Trophoblast cell (in vitro differentiated cells and primary cell): ENCODE measurements around the gene HERPUD2.

Experiments
- DNase-seq, 2 donors: peaks; one replicate each; pipeline ENCODE4 v3.0.0-alpha.2; 2016
- H2AFZ ChIP-seq: 2 replicates; pipeline ENCODE4 v1.6.1; 2013; ENCODE audit warnings: low read length, moderate library complexity, mild to moderate bottlenecking; ENCODE audit not compliant: insufficient read depth, poor library complexity
- H2AK5ac ChIP-seq: 2 replicates; pipeline ENCODE4 v1.6.1; 2013; ENCODE audit warnings: mild to moderate bottlenecking, low read length
- H2BK120ac ChIP-seq: 2 replicates; pipeline ENCODE4 v1.6.1; 2013; ENCODE audit warnings: low read length, mild to moderate bottlenecking, moderate library complexity; ENCODE audit not compliant: insufficient read depth, poor library complexity
- H2BK12ac ChIP-seq: 2 replicates; pipeline ENCODE4 v1.6.1; 2013; ENCODE audit warnings: mild to moderate bottlenecking, low read length, moderate library complexity
- H2BK5ac ChIP-seq: 2 replicates; pipeline ENCODE4 v1.6.1; 2013; ENCODE audit warnings: low read length, low read depth, moderate library complexity, mild to moderate bottlenecking; ENCODE audit not compliant: poor library complexity
- H3K14ac ChIP-seq: 2 replicates; pipeline ENCODE4 v1.6.1; 2013; ENCODE audit warnings: mild to moderate bottlenecking, low read length
- H3K18ac ChIP-seq: 2 replicates; pipeline ENCODE4 v1.6.1; 2013; ENCODE audit warnings: mild to moderate bottlenecking, low read length
- H3K23ac ChIP-seq: 2 replicates; pipeline ENCODE4 v1.6.1; 2013; ENCODE audit warnings: low read length
- H3K27ac ChIP-seq: 2 replicates; pipeline ENCODE4 v1.5.1; 2013; ENCODE audit warnings: low read depth, mild to moderate bottlenecking, inconsistent platforms, low read length, moderate library complexity
- H3K27me3 ChIP-seq: 2 replicates; pipeline ENCODE4 v1.6.1; 2013; ENCODE audit warnings: inconsistent platforms, mild to moderate bottlenecking, low read length, moderate library complexity; ENCODE audit not compliant: insufficient read depth
- H3K36me3 ChIP-seq, 2 experiments: 1 replicate in 1 of 2; 2 replicates in 1 of 2; pipeline ENCODE4 v1.6.1; 2013; ENCODE audit warnings: low read length in 2 of 2, mild to moderate bottlenecking in 2 of 2, moderate library complexity in 1 of 2; ENCODE audit not compliant: insufficient read depth in 2 of 2, control insufficient read depth in 1 of 2
- H3K4ac ChIP-seq: 2 replicates; pipeline ENCODE4 v1.6.1; 2013; ENCODE audit warnings: low read depth, mild to moderate bottlenecking, low read length, moderate library complexity
- H3K4me1 ChIP-seq, 2 experiments: 1 replicate in 1 of 2; 2 replicates in 1 of 2; pipeline ENCODE4 v1.6.1; 2013; ENCODE audit warnings: low read length in 2 of 2, mild to moderate bottlenecking in 2 of 2, moderate library complexity in 1 of 2; ENCODE audit not compliant: insufficient read depth in 2 of 2, control insufficient read depth in 1 of 2
- H3K4me2 ChIP-seq: 2 replicates; pipeline ENCODE4 v1.6.1; 2013; ENCODE audit warnings: inconsistent platforms, mild to moderate bottlenecking, low read length, moderate library complexity
- H3K4me3 ChIP-seq: 2 replicates; pipeline ENCODE4 v1.5.1; 2013; ENCODE audit warnings: mild to moderate bottlenecking, low read depth, low read length, inconsistent platforms
- H3K79me1 ChIP-seq: one replicate; pipeline ENCODE4 v1.6.1; 2013; ENCODE audit warnings: low read length
- H3K79me2 ChIP-seq: 2 replicates; pipeline ENCODE4 v1.6.1; 2013; ENCODE audit warnings: low read length, mild to moderate bottlenecking; ENCODE audit not compliant: control insufficient read depth, insufficient read depth, poor library complexity
- H3K9ac ChIP-seq: 2 replicates; pipeline ENCODE4 v1.6.1; 2013; ENCODE audit warnings: mild to moderate bottlenecking, low read length
- H3K9me3 ChIP-seq: 2 replicates; pipeline ENCODE4 v1.6.1; 2013; ENCODE audit warnings: low read depth, mild to moderate bottlenecking, control low read depth, inconsistent platforms, low read length; ENCODE audit not compliant: insufficient read depth
- H4K12ac ChIP-seq: 2 replicates; pipeline ENCODE4 v1.6.1; 2013; ENCODE audit warnings: low read depth, mild to moderate bottlenecking, low read length, moderate library complexity
- H4K8ac ChIP-seq: 2 replicates; pipeline ENCODE4 v1.6.1; 2013; ENCODE audit warnings: low read depth, mild to moderate bottlenecking, low read length, moderate library complexity
- H4K91ac ChIP-seq: one replicate; pipeline ENCODE4 v1.6.1; 2013; ENCODE audit warnings: low read depth, mild to moderate bottlenecking, low read length, moderate library complexity
- WGBS: extraction: QIAGEN DNeasy Blood & Tissue Kit; methylation state at CpG from one replicate; pipeline ENCODE4 v1.1.7; 2013; ENCODE audit warnings: missing lambda C conversion rate; ENCODE audit not compliant: insufficient read length, insufficient coverage; ENCODE audit errors: extremely low coverage; 5-methylcytosine and 5-hydroxymethylcytosine counted together

HERPUD2 gene

GRCh38 chr7:35714862-35715261 lies 19.9 kb upstream of the HERPUD2 start:
- Histone ChIP-seq H3K4ac (no peak overlapping the region), H3K4me3 (no peak overlapping the region), H3K79me2 (no peaks in the 10 kb centered on the region), H3K4me2 (no peak overlapping the region), H2AFZ (no peak overlapping the region), H2BK12ac (peak overlapping the region; percentile 45), H2BK120ac (no peak overlapping the region), H3K18ac (no peak overlapping the region), H4K91ac (no peak overlapping the region), H2BK5ac (no peak overlapping the region), H2AK5ac (peak overlapping the region; percentile 29), H3K27me3 (no peaks in the 10 kb centered on the region), H3K9me3 (no peaks in the 10 kb centered on the region), H4K12ac (no peak overlapping the region), H4K8ac (no peak overlapping the region), H3K9ac (no peak overlapping the region), H3K27ac (peak overlapping the region; percentile 41), H3K79me1 (peaks cover 3% of the 10 kb centered on the region), H3K36me3 (no peaks in the 10 kb centered on the region), H3K14ac (no peak overlapping the region), H3K23ac (peak overlapping the region; percentile 31), H3K4me1 (peaks cover 5 to 13% of the 10 kb centered on the region in 2 experiments)
- WGBS: no CpG with 5 or more reads among the region's 1 CpG
- peak; percentile 72 to 83 for DNase-seq

DNA sequence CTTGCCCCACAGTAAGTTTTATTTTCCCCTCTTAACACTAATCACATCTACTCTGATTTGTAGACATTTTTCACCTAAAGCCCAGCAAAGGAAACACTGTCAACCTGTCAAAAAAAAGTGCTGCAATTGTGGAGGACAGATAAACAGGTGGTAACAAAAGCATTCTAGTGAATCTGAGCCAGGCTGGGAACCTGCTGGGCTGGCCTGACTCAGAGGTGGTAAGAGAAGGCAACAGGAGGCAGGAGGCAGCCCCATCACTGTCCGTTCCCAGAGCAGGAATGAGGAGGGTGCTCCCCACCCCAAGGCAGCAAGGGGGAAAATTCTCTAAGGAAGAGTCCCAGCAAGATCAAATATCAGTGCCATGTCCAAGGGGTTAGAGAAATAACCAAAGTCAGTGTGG lies 19.5 kb upstream of the HERPUD2 start:
- H3K27me3 ChIP-seq: no peaks in the 10 kb centered on the region
- peak overlapping the region; percentile 73 for H2BK12ac ChIP-seq
- peak overlapping the region; percentile 41 for H3K27ac ChIP-seq
- no peaks in the 10 kb centered on the region for H3K79me2 ChIP-seq
- H3K4me3 ChIP-seq: no peak overlapping the region
- no peak overlapping the region for H2BK5ac ChIP-seq
- no peak overlapping the region for H4K8ac ChIP-seq
- no peak overlapping the region for H3K9ac ChIP-seq
- no peak overlapping the region for H4K91ac ChIP-seq
- H3K36me3 ChIP-seq: no peaks in the 10 kb centered on the region
- H3K4ac ChIP-seq: no peak overlapping the region
- no peaks in the 10 kb centered on the region for H3K9me3 ChIP-seq
- H3K14ac ChIP-seq: no peak overlapping the region
- no peak overlapping the region for H2AFZ ChIP-seq
- peaks cover 5 to 13% of the 10 kb centered on the region in 2 experiments for H3K4me1 ChIP-seq
- WGBS: no CpG with 5 or more reads among the region's 1 CpG
- H3K79me1 ChIP-seq: peaks cover 3% of the 10 kb centered on the region
- no peak overlapping the region for H4K12ac ChIP-seq
- DNase-seq: peak in 1 of 2 donors; percentile 30
- H3K18ac ChIP-seq: no peak overlapping the region
- no peak overlapping the region for H2BK120ac ChIP-seq
- peak overlapping the region; percentile 31 for H3K23ac ChIP-seq
- H3K4me2 ChIP-seq: no peak overlapping the region
- no peak overlapping the region for H2AK5ac ChIP-seq

GRCh38 chr7:35712563-35713226 lies 17.8 kb upstream of the HERPUD2 start:
- Histone ChIP-seq H2BK12ac (no peak overlapping the region), H3K9me3 (no peaks in the 10 kb centered on the region), H4K91ac (no peak overlapping the region), H3K27ac (no peak overlapping the region), H3K4ac (no peak overlapping the region), H4K8ac (no peak overlapping the region), H2BK5ac (no peak overlapping the region), H3K23ac (no peak overlapping the region), H3K79me1 (peaks cover 8% of the 10 kb centered on the region), H3K4me1 (peaks cover 5 to 13% of the 10 kb centered on the region in 2 experiments), H2BK120ac (no peak overlapping the region), H3K36me3 (no peaks in the 10 kb centered on the region), H3K4me2 (no peak overlapping the region), H3K27me3 (no peaks in the 10 kb centered on the region), H2AK5ac (peak overlapping the region; percentile 37), H3K79me2 (no peaks in the 10 kb centered on the region), H3K9ac (no peak overlapping the region), H2AFZ (no peak overlapping the region), H3K4me3 (no peak overlapping the region), H3K14ac (no peak overlapping the region), H4K12ac (no peak overlapping the region), H3K18ac (no peak overlapping the region)
- no peak for DNase-seq
- no CpG with 5 or more reads among the region's 7 CpGs for WGBS

DNA sequence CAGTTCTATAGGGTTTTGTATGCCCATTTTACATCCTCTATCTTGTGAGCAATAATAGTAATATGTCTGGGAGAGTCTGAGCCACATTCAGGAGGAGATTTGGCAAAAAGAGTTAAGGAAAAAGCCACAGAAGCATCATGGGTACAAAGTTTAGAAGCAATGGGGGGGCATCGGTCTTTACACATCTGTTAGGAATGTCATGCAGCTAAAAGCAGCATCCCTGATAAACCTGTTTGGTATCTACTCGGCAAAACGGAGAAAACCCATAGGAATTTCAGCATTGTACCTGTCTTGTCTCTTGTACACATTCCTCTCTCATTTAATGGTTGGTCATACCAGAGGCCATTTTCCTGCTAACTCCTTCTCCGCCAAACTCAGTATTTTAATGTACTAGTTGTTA lies 12.5 kb upstream of the HERPUD2 start:
- Histone ChIP-seq H3K4me3 (no peak overlapping the region), H2BK5ac (no peak overlapping the region), H4K12ac (no peak overlapping the region), H3K9me3 (no peaks in the 10 kb centered on the region), H3K27ac (peak overlapping the region; percentile 44), H2BK12ac (no peak overlapping the region), H3K27me3 (no peaks in the 10 kb centered on the region), H3K23ac (no peak overlapping the region), H2BK120ac (peak overlapping the region; percentile 96), H2AFZ (no peak overlapping the region), H3K18ac (no peak overlapping the region), H3K9ac (no peak overlapping the region), H3K14ac (no peak overlapping the region), H3K4ac (no peak overlapping the region), H3K36me3 (no peaks in the 10 kb centered on the region), H3K4me1 (peaks cover 10 to 12% of the 10 kb centered on the region in 2 experiments), H3K79me1 (peaks cover 14% of the 10 kb centered on the region), H3K79me2 (peaks cover 2% of the 10 kb centered on the region), H3K4me2 (no peak overlapping the region), H4K91ac (peak overlapping the region; percentile 86), H4K8ac (no peak overlapping the region), H2AK5ac (no peak overlapping the region)
- peak; percentile 56 to 89 for DNase-seq
- no CpG with 5 or more reads among the region's 4 CpGs for WGBS
